GM21786 (cell line): ENCODE measurements around the gene HM13.
"Not testable (repeated sequence)": the region's sequence is repeated elsewhere in the genome, so short reads cannot be mapped to it uniquely, and the experiment has no call there.

Source experiments
- ATAC-seq: cut with Tn5 transposase; IDR thresholded peaks from one replicate; pipeline ENCODE4 v1.9.1; 2021; ENCODE audit not compliant: unreplicated experiment

The HM13 gene

DNA sequence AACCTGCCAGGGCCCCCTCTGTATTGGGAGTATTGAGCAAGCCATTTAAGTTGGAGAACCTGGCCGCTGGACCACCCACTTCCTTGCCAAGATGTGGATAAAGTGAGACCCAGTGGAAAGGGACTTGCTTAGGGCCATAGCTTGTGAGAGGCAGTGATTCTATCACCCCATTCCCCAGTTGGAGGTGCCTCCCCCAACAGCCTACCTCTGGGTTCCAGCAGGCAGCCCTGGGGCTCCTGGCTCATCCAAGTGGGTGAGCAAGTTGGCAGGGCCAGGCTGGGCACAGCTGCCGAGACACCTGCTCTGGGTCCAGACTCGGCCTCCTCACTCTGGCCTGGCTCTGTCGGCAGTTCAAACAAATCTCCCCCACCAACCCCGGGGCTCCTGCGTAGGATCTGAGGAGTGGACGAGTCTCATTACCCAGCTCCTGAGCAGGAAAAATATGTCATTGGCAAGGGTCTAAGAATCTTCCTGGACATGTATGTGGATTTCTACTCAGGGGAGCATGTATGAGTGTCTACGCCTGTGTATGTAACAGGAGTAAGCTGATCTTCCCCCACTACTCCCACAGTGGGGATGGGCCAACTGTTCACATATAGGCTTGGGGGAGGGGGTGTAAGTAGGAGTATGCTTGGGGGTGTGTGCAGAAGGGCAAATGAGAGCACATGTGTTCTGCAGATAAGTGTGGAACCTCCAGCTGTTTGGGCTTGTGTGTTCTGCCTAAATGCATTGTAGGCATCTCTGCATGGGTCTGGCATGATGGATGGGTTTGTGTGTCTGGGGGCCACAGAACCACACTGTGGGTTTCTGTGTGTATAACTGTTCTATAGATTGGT, 92.8 kb downstream of the HM13 start:
- no peak for ATAC-seq

DNA sequence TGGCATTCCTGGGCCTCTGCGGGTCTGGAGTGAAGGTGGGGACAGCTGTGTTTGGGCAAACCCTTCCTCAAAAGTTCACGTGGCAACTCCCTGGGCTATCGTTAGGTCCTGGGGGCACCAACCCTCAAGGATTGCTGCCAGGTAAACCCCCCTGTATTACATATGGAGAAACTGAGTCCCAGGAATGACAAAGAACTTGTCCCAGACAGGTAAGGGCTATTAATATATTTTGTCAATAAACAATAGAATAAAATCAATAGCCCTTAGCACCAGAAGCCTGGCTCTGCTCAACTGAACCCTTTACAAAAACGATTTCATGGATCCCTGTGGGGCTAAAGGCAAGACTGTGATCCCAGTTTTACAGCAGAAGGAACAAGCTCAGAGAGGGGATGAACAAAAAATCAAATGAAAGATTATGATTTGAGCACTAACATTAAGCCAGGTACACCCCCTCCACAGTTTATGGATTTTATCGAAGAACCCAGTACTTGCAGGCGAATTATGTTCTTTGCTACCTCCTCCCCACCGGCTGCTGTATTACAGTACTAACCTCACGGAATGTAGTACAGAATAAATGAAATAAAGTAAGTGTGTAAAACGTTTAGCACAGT, 93.5 kb downstream of the HM13 start:
- no peak for ATAC-seq

GRCh38 chr20:31608251-31608945, 94.2 kb downstream of the HM13 start:
- no peak for ATAC-seq

- ATAC-seq, result not testable (repeated sequence)
These were observed 98.0 kb downstream of the HM13 start for GRCh38 chr20:31612271-31612640.

DNA sequence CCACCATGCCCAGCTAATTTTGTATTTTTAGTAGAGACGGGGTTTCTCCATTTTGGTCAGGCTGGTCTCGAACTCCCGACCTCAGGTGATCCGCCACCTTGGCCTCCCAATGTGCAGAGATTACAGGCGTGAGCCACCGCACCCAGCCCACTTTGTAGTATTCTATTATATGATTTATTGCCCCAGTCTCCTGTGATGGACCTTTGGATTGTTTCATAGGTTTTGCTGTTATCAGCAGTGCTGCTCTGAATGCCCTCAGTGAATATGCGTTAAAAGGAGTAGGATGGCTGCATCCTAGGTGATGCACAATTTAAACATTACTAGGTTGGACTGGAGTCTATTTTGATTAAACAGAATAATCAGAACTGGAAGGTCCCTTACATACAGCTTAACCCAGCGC, 101.2 kb downstream of the HM13 start:
- ATAC-seq, result no peak

DNA sequence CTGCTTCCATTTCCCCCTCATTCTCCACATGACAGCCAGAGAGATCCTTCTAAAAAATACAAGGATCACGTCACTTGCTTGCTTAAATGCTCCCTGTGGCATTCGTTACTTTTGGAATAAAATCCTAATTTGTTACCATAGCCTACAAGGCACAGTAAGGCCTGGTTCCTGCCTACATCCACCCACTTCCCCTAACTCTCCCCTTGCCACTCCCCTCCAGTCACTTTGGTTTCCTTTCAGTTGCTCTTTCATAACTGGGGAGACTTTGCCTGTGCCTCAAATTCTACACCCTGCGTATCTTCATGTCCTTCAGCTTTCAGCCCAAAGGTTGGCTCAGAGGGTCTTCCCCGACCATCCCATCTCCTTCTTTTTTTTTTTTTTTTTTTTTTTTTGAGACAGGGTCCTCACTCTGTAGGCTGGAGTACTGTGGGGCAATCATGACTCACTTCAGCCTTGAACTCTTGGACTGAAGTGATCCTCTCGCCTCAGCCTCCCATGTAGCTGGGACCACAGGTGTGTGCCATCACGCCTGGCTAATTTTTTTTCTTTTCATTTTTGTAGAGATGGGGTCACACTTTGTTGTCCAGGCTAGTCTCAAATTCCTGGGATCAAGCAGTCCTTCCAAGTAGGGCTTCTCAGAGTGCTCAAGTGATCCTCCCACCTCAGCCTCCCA, 103.3 kb downstream of the HM13 start:
- ATAC-seq, result no peak
